ENCODE measurements around the gene HAPSTR1. TPM values are rescaled to one million over a fixed set of nuclear protein-coding genes. Genes with fewer than 3 reads are reported as not detected.
A peak's percentile ranks its signal among the peaks of the same experiment; 100 is the strongest.

The HAPSTR1 gene
- total and polyA plus RNA-seq, 2 of the 13 experiments (the other 11 are each of a cell fraction or from before 2014, with no cell fraction given): 25.2 to 83.2 TPM

GRCh38 chr16:9047689-9048301, 43.6 kb upstream of the HAPSTR1 start (continued):
- TF ChIP-seq, protein P1, sequence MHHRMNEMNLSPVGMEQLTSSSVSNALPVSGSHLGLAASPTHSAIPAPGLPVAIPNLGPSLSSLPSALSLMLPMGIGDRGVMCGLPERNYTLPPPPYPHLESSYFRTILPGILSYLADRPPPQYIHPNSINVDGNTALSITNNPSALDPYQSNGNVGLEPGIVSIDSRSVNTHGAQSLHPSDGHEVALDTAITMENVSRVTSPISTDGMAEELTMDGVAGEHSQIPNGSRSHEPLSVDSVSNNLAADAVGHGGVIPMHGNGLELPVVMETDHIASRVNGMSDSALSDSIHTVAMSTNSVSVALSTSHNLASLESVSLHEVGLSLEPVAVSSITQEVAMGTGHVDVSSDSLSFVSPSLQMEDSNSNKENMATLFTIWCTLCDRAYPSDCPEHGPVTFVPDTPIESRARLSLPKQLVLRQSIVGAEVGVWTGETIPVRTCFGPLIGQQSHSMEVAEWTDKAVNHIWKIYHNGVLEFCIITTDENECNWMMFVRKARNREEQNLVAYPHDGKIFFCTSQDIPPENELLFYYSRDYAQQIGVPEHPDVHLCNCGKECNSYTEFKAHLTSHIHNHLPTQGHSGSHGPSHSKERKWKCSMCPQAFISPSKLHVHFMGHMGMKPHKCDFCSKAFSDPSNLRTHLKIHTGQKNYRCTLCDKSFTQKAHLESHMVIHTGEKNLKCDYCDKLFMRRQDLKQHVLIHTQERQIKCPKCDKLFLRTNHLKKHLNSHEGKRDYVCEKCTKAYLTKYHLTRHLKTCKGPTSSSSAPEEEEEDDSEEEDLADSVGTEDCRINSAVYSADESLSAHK (CRISPR knock-in tag; IDR thresholded peaks at IDR 0.05; ENCODE audit: borderline replicate concordance): no peak
- TF ChIP-seq ZBTB42 (CRISPR knock-in tag; IDR thresholded peaks at IDR 0.05): no peak
- no peak for TF ChIP-seq SIN3A (IDR thresholded peaks at IDR 0.05; ENCODE audit: borderline replicate concordance, low read depth, low read length)
- no peak for TF ChIP-seq ARNT2 (CRISPR knock-in tag; IDR thresholded peaks at IDR 0.05; ENCODE audit: low read depth)
- no peak for TF ChIP-seq GRHL1 (CRISPR knock-in tag; conservative IDR thresholded peaks at IDR 0.05)
- no peak for TF ChIP-seq CAMTA2 (CRISPR knock-in tag; IDR thresholded peaks at IDR 0.05; ENCODE audit: borderline replicate concordance)
- peak; percentile 99 for TF ChIP-seq MAFG (CRISPR knock-in tag; IDR thresholded peaks at IDR 0.05)
- TF ChIP-seq ZKSCAN8 (CRISPR knock-in tag; IDR thresholded peaks at IDR 0.05; ENCODE audit: borderline replicate concordance): no peak
- peak; percentile 41; the same call in 1 of the 2 replicates for TF ChIP-seq RARA (CRISPR knock-in tag; IDR thresholded peaks at IDR 0.05)
- TF ChIP-seq MTA1 (CRISPR knock-in tag; IDR thresholded peaks at IDR 0.05; ENCODE audit: borderline replicate concordance): peak; percentile 66; the same call in 1 of the 2 replicates
- no peak for TF ChIP-seq ZNF44 (CRISPR knock-in tag; IDR thresholded peaks at IDR 0.05)
- no peak for TF ChIP-seq MNT (IDR thresholded peaks at IDR 0.05)
- no peak for TF ChIP-seq ZNF574 (CRISPR knock-in tag; IDR thresholded peaks at IDR 0.05)
- TF ChIP-seq SIX4 (CRISPR knock-in tag; IDR thresholded peaks at IDR 0.05): no peak
- TF ChIP-seq TSC22D2 (CRISPR knock-in tag; IDR thresholded peaks at IDR 0.05; ENCODE audit: borderline replicate concordance): no peak
- no peak for TF ChIP-seq ZXDC (CRISPR knock-in tag; IDR thresholded peaks at IDR 0.05)
- peak; percentile 53; the same call in 1 of the 2 replicates for TF ChIP-seq ETV5 (CRISPR knock-in tag; IDR thresholded peaks at IDR 0.05; ENCODE audit: borderline replicate concordance)
- no peak for TF ChIP-seq ZNF570 (CRISPR knock-in tag; IDR thresholded peaks at IDR 0.05; ENCODE audit: borderline replicate concordance)
